ENCODE data around the gene SLC12A7. TPM values are rescaled to one million over a fixed set of nuclear protein-coding genes. Genes with fewer than 3 reads are reported as not detected.

The SLC12A7 gene
- total and polyA plus RNA-seq, 2 of the 13 experiments (the other 11 are each of a cell fraction or from before 2014, with no cell fraction given): 14.0 to 18.5 TPM

DNA sequence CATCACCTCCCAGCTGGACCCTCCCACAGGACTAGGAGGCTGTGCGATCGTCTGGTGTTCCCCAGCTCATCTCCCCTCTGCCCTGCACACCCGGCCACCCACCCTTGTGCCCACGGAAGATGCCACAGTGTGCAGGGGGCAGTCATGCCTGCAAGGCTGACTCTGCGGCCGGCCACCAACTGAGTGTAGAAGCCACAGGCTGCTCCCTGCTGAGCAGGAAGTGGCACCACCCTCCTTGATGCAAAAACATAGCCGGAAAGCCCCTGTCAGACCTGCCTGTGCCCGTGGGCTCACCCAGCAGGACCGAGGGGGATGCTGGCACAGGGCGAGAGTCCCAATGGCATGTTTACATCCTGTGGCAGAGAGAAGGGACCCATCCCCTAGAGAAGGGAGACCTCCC is 40.3 kb upstream of the SLC12A7 start:
- no peak overlapping the region for H3K4me3 ChIP-seq (replicated peaks in 1 of 3; ENCODE audit: insufficient read depth in 1 of 3, low read depth in 2 of 3, low read length in 3 of 3)
- peaks cover 8 to 73% of the 10 kb centered on the region in 2 experiments for H3K27me3 ChIP-seq (ENCODE audit: control insufficient read depth in 1 of 2, insufficient read depth in 2 of 2, low read length in 2 of 2)
- no peaks in the 10 kb centered on the region for H3K9me3 ChIP-seq (ENCODE audit: low read length)
- ATAC-seq (no peak), FAIRE-seq (no peak), DNase-seq (ENCODE audit: low spot score) (no peak)
- no peak for TF ChIP-seq TMF1 (CRISPR knock-in tag; IDR thresholded peaks at IDR 0.05; ENCODE audit: low read depth)
- TF ChIP-seq, protein P1, sequence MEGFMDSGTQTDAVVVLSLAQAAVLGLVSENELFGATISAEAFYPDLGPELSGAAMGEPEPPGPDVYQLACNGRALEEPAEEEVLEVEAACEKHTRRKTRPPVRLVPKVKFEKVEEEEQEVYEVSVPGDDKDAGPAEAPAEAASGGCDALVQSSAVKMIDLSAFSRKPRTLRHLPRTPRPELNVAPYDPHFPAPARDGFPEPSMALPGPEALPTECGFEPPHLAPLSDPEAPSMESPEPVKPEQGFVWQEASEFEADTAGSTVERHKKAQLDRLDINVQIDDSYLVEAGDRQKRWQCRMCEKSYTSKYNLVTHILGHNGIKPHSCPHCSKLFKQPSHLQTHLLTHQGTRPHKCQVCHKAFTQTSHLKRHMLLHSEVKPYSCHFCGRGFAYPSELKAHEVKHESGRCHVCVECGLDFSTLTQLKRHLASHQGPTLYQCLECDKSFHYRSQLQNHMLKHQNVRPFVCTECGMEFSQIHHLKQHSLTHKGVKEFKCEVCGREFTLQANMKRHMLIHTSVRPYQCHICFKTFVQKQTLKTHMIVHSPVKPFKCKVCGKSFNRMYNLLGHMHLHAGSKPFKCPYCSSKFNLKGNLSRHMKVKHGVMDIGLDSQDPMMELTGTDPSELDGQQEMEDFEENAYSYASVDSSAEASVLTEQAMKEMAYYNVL (CRISPR knock-in tag; IDR thresholded peaks at IDR 0.05; ENCODE audit: borderline replicate concordance): no peak
- no peak for TF ChIP-seq PHF20 (CRISPR knock-in tag; IDR thresholded peaks at IDR 0.05)
- no peak for TF ChIP-seq ZFY (CRISPR knock-in tag; IDR thresholded peaks at IDR 0.05)
- no peak for TF ChIP-seq ZSCAN25 (CRISPR knock-in tag; IDR thresholded peaks at IDR 0.05)
- TF ChIP-seq, protein P2, sequence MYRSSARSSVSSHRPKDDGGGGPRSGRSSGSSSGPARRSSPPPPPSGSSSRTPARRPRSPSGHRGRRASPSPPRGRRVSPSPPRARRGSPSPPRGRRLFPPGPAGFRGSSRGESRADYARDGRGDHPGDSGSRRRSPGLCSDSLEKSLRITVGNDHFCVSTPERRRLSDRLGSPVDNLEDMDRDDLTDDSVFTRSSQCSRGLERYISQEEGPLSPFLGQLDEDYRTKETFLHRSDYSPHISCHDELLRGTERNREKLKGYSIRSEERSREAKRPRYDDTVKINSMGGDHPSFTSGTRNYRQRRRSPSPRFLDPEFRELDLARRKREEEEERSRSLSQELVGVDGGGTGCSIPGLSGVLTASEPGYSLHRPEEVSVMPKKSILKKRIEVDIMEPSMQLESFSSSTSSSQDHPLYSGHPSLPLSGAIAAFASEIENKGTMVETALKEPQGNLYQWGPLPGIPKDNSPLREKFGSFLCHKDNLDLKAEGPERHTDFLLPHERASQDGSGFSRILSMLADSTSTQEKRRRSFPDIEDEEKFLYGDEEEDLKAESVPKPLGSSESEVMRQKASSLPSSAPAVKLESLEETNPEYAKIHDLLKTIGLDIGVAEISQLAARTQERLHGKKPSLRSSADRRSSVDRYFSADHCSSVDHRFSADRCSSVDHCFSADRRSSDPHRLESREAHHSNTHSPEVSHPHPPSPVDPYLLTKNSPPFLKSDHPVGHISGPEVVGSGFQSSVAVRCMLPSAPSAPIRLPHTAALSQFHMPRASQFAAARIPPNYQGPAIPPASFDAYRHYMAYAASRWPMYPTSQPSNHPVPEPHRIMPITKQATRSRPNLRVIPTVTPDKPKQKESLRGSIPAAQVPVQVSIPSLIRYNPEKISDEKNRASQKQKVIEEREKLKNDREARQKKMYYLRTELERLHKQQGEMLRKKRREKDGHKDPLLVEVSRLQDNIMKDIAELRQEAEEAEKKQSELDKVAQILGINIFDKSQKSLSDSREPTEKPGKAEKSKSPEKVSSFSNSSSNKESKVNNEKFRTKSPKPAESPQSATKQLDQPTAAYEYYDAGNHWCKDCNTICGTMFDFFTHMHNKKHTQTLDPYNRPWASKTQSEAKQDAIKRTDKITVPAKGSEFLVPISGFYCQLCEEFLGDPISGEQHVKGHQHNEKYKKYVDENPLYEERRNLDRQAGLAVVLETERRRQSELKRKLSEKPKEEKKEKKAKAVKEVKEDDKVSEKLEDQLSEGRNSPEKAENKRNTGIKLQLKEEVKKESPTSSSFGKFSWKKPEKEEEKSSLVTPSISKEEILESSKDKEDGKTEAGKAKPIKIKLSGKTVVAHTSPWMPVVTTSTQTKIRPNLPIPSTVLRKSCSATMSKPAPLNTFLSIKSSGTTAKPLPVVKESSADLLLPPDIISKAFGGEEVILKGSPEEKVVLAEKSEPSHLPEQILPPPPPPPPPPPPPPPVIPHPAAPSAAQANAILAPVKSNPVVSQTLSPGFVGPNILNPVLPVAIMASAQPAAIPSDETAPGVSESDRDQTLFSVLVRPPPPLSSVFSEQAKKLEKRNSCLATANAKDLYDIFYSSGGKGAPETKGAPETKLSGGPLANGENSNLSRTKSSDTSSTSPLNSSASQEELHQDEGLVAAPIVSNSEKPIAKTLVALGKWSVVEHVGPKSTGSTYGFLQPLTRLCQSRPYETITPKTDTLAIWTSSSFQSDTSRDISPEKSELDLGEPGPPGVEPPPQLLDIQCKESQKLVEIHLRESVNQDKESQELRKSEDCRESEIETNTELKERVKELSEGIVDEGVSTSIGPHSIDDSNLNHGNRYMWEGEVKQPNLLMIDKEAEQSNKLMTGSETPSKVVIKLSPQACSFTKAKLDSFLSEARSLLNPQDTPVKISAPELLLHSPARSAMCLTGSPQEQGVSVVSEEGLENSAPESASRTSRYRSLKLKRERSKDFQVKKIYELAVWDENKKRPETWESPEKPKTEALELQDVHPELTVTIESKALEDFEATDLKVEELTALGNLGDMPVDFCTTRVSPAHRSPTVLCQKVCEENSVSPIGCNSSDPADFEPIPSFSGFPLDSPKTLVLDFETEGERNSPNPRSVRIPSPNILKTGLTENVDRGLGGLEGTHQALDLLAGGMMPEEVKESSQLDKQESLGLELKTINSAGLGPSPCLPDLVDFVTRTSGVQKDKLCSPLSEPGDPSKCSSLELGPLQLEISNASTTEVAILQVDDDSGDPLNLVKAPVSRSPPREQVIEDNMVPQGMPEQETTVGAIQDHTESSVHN (CRISPR knock-in tag; IDR thresholded peaks at IDR 0.05): no peak
- TF ChIP-seq ZNF343 (CRISPR knock-in tag; IDR thresholded peaks at IDR 0.05): no peak
- TF ChIP-seq, protein P3, sequence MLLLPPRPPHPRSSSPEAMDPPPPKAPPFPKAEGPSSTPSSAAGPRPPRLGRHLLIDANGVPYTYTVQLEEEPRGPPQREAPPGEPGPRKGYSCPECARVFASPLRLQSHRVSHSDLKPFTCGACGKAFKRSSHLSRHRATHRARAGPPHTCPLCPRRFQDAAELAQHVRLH (CRISPR knock-in tag; IDR thresholded peaks at IDR 0.05; ENCODE audit: borderline replicate concordance, low read depth): no peak
- TF ChIP-seq ZNF709 (CRISPR knock-in tag; IDR thresholded peaks at IDR 0.05): no peak
- TF ChIP-seq, protein P4, sequence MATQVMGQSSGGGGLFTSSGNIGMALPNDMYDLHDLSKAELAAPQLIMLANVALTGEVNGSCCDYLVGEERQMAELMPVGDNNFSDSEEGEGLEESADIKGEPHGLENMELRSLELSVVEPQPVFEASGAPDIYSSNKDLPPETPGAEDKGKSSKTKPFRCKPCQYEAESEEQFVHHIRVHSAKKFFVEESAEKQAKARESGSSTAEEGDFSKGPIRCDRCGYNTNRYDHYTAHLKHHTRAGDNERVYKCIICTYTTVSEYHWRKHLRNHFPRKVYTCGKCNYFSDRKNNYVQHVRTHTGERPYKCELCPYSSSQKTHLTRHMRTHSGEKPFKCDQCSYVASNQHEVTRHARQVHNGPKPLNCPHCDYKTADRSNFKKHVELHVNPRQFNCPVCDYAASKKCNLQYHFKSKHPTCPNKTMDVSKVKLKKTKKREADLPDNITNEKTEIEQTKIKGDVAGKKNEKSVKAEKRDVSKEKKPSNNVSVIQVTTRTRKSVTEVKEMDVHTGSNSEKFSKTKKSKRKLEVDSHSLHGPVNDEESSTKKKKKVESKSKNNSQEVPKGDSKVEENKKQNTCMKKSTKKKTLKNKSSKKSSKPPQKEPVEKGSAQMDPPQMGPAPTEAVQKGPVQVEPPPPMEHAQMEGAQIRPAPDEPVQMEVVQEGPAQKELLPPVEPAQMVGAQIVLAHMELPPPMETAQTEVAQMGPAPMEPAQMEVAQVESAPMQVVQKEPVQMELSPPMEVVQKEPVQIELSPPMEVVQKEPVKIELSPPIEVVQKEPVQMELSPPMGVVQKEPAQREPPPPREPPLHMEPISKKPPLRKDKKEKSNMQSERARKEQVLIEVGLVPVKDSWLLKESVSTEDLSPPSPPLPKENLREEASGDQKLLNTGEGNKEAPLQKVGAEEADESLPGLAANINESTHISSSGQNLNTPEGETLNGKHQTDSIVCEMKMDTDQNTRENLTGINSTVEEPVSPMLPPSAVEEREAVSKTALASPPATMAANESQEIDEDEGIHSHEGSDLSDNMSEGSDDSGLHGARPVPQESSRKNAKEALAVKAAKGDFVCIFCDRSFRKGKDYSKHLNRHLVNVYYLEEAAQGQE (IDR thresholded peaks at IDR 0.05; ENCODE audit: borderline replicate concordance in 1 of 2, low read depth in 1 of 2, low read length in 2 of 2): no peak
- TF ChIP-seq ZNF768 (CRISPR knock-in tag; IDR thresholded peaks at IDR 0.05): no peak
- H3K4me1 ChIP-seq (ENCODE audit: insufficient read depth, low read length): peaks cover 32% of the 10 kb centered on the region
- H4K20me1 ChIP-seq (ENCODE audit: insufficient read depth, low read length): 0 out of 2 replicates have a peak, but pooled peaks cover 3% of the 10 kb centered on the region
- WGBS (ENCODE audit: low lambda C conversion rate): 28% methylated on average over 10 of the region's 10 CpGs
- intact Hi-C loops (cut with micrococcal nuclease; ENCODE audit: unreplicated experiment) (no loop called here), in situ Hi-C loops (cut with HindIII; ENCODE audit: extremely low pct_ligation_motif_present, low pct_unique_long_range_greater_than_20kb) (no loop called here)
- BruUV-seq (replicated peaks): no TSS peak
- H3K36me3 ChIP-seq (replicated peaks in 1 of 2; ENCODE audit: control insufficient read depth in 1 of 2, insufficient read depth in 2 of 2, low read length in 2 of 2): no peaks in the 10 kb centered on the region
- H3K9ac ChIP-seq (ENCODE audit: insufficient read depth, low read depth, low read length): no peak overlapping the region
- H2AFZ ChIP-seq (ENCODE audit: low read length): no peak overlapping the region
- ChIA-PET POLR2A (interaction anchor here (1.2 to 1.5 kb wide), 3 partner anchors 12 to 46 kb away, joined by 3 to 4 read pairs (median 3); no protein-coding TSS in a partner anchor), CTCF (ENCODE audit: low intra/inter-chr PET ratio, low total read pairs) (no interaction called here)
- H3K79me2 ChIP-seq (ENCODE audit: insufficient read depth, low read length): no peaks in the 10 kb centered on the region
- no peak overlapping the region for H3K27ac ChIP-seq (ENCODE audit: extremely low read length, insufficient read depth, low read length)
- no peak overlapping the region for H3K4me2 ChIP-seq (ENCODE audit: low read depth, low read length)
